ENCODE measurements around the gene ANO10. TPM values are rescaled to one million over a fixed set of nuclear protein-coding genes. Genes with fewer than 3 reads are reported as not detected.

Gene ANO10
- total RNA-seq, 2 experiments from 2014 or later: 6.3 to 8.9 TPM

GRCh38 chr3:43478118-43478785, 143.6 kb downstream of the ANO10 start:
- peaks cover 3% of the 10 kb centered on the region for H3K36me3 Mint-ChIP-seq (ENCODE audit: low read depth)
- peaks cover 53% of the 10 kb centered on the region for H3K4me1 Mint-ChIP-seq (ENCODE audit: low read depth)
- intact Hi-C loops (cut with micrococcal nuclease): no loop called here
- DNase-seq (no peak), ATAC-seq (peak; percentile 17)
- ChIA-PET POLR2A (no interaction called here), CTCF (interaction anchor here (1.0 to 1.2 kb wide), 2 partner anchors 20 to 24 kb away, joined by 3 to 6 read pairs; no protein-coding TSS in a partner anchor)
- no peaks in the 10 kb centered on the region for H3K27me3 Mint-ChIP-seq
- TF ChIP-seq CTCF (IDR thresholded peaks at IDR 0.05): no peak
- peak overlapping the region; percentile 22 for H3K4me3 Mint-ChIP-seq
- peak overlapping the region; percentile 94 for H3K27ac Mint-ChIP-seq
- H3K9me3 Mint-ChIP-seq: peaks cover 6% of the 10 kb centered on the region

- peaks cover 3% of the 10 kb centered on the region for H3K36me3 Mint-ChIP-seq (ENCODE audit: low read depth)
- H3K27me3 Mint-ChIP-seq: no peaks in the 10 kb centered on the region
- peaks cover 6% of the 10 kb centered on the region for H3K9me3 Mint-ChIP-seq
- ATAC-seq (peak; percentile 97), DNase-seq (peak; percentile 83)
- peak overlapping the region; percentile 94 for H3K27ac Mint-ChIP-seq
- intact Hi-C loops (cut with micrococcal nuclease): no loop called here
- ChIA-PET CTCF (interaction anchor here (1.2 to 1.6 kb wide), 4 partner anchors 18 to 89 kb away, joined by 3 to 6 read pairs (median 4); no protein-coding TSS in a partner anchor), POLR2A (interaction anchor here (0.9 kb wide), 1 partner anchor 27 kb away, joined by 3 read pairs; no protein-coding TSS in a partner anchor)
- no peak for TF ChIP-seq CTCF (IDR thresholded peaks at IDR 0.05)
- H3K4me1 Mint-ChIP-seq (ENCODE audit: low read depth): peaks cover 47% of the 10 kb centered on the region
- peak overlapping the region; percentile 22 for H3K4me3 Mint-ChIP-seq
Observed at GRCh38 chr3:43477600-43477999, 144.2 kb downstream of the ANO10 start.

- TF ChIP-seq CTCF (IDR thresholded peaks at IDR 0.05): no peak
- DNase-seq: no peak
- intact Hi-C loops (cut with micrococcal nuclease): no loop called here
- no peak overlapping the region for H3K27ac Mint-ChIP-seq
- POLR2A ChIA-PET: interaction anchor here (0.6 kb wide), 1 partner anchor 1152 kb away, joined by 3 read pairs; no protein-coding TSS in a partner anchor
- CTCF ChIA-PET: interaction anchor here (1.7 to 1.9 kb wide), 2 partner anchors 29 to 71 kb away, joined by 4 to 6 read pairs; no protein-coding TSS in a partner anchor
- H3K4me1 Mint-ChIP-seq (ENCODE audit: low read depth): peaks cover 32% of the 10 kb centered on the region
- no peaks in the 10 kb centered on the region for H3K27me3 Mint-ChIP-seq
- H3K4me3 Mint-ChIP-seq: no peak overlapping the region
- H3K36me3 Mint-ChIP-seq (ENCODE audit: low read depth): peaks cover 3% of the 10 kb centered on the region
- H3K9me3 Mint-ChIP-seq: peaks cover 6% of the 10 kb centered on the region
- peak; percentile 28 for ATAC-seq
Observed at GRCh38 chr3:43473737-43474136, 148.1 kb downstream of the ANO10 start.

GRCh38 chr3:43473244-43473643, 148.6 kb downstream of the ANO10 start:
- Mint-ChIP-seq H3K27ac (no peak overlapping the region), H3K4me1 (ENCODE audit: low read depth) (peaks cover 27% of the 10 kb centered on the region), H3K4me3 (no peak overlapping the region), H3K36me3 (ENCODE audit: low read depth) (peaks cover 3% of the 10 kb centered on the region), H3K9me3 (peaks cover 6% of the 10 kb centered on the region), H3K27me3 (no peaks in the 10 kb centered on the region)
- intact Hi-C loops (cut with micrococcal nuclease): no loop called here
- ATAC-seq: no peak
- DNase-seq: no peak
- POLR2A ChIA-PET: no interaction called here
- no peak for TF ChIP-seq CTCF (IDR thresholded peaks at IDR 0.05)
- CTCF ChIA-PET: no interaction called here

GRCh38 chr3:43468133-43468532, 153.7 kb downstream of the ANO10 start:
- DNase-seq: no peak
- Mint-ChIP-seq H3K9me3 (peaks cover 3% of the 10 kb centered on the region), H3K27me3 (no peaks in the 10 kb centered on the region), H3K36me3 (ENCODE audit: low read depth) (peaks cover 6% of the 10 kb centered on the region), H3K4me1 (ENCODE audit: low read depth) (peaks cover 2% of the 10 kb centered on the region), H3K27ac (no peak overlapping the region), H3K4me3 (no peak overlapping the region)
- intact Hi-C loops (cut with micrococcal nuclease): no loop called here
- ChIA-PET POLR2A (interaction anchor here (0.6 kb wide), 1 partner anchor 68 kb away, joined by 4 read pairs; no protein-coding TSS in a partner anchor), CTCF (interaction anchor here (1.2 kb wide), 1 partner anchor 29 kb away, joined by 3 read pairs; no protein-coding TSS in a partner anchor)
- no peak for ATAC-seq
- TF ChIP-seq CTCF (IDR thresholded peaks at IDR 0.05): no peak

All from activated CD8-positive, alpha-beta T cell treated with anti-CD3 and anti-CD28 coated beads for 36 hours (primary cell).